Right lobe of liver (tissue), 6 donors: ENCODE measurements around the gene OPA1. TPM values are rescaled to one million over a fixed set of nuclear protein-coding genes. Genes with fewer than 3 reads are reported as not detected.
A peak's percentile ranks its signal among the peaks of the same experiment; 100 is the strongest.

Experiments
- ATAC-seq, 4 donors: fragments of 200-7000 bp; cut with Tn5 transposase; one replicate each; pipeline ENCODE4 v1.9.1; 2020; ENCODE audit warnings: mild to moderate bottlenecking in 4 of 4, moderate library complexity in 4 of 4
- DNase-seq, 3 donors: peaks; one replicate each; pipeline ENCODE4 v3.0.0-alpha.2; 2020
- H3K27ac ChIP-seq, 3 donors: fragments of 200-600 bp; one replicate each; pipeline ENCODE4 v1.8.0; 2022
- H3K27me3 ChIP-seq, 2 donors: fragments of 200-600 bp; one replicate each; pipeline ENCODE4 v1.8.0; 2022
- H3K36me3 ChIP-seq, 4 donors: fragments of 200-600 bp; sonication (generic) in 1 of 4; one replicate each; pipeline versions ENCODE4 v1.5.1 to v1.8.0; 2017 to 2022; ENCODE audit warnings: control low read depth in 1 of 4
- H3K4me1 ChIP-seq, 4 donors: fragments of 200-600 bp; sonication (generic) in 1 of 4; one replicate each; pipeline versions ENCODE4 v1.5.1 to v1.8.0; 2017 to 2022; ENCODE audit warnings: control low read depth in 1 of 4
- H3K4me3 ChIP-seq, 3 donors: fragments of 200-600 bp; one replicate each; pipeline ENCODE4 v1.8.0; 2022
- H3K9me3 ChIP-seq, 4 donors: fragments of 200-600 bp; sonication (generic) in 1 of 4; one replicate each; pipeline versions ENCODE4 v1.5.1 to v1.8.0; 2017 to 2022; ENCODE audit warnings: control low read depth in 1 of 4
- POLR2A ChIP-seq: fragments of 450-650 bp; IDR thresholded peaks from one replicate; pipeline ENCODE4 v1.6.1; 2017; ENCODE audit warnings: antibody characterized with exemption, mild to moderate bottlenecking
- WGBS: methylation state at CpG from one replicate; pipeline ENCODE4 v1.1.6; 2018; ENCODE audit warnings: low coverage, low lambda C conversion rate; ENCODE audit not compliant: insufficient coverage; ENCODE audit errors: missing lambda C conversion rate; 5-methylcytosine and 5-hydroxymethylcytosine counted together
- intact Hi-C, 2 donors: fragments of 100-400 bp; cut with DNase I; formaldehyde crosslinking; loops; one replicate each; pipeline versions ENCODE4 v1.11.2 to v1.14.1; 2022
- total RNA-seq, 6 experiments: library from RNA; depleted of rRNA in 2 of 6; stranded (reverse); fragments of >200 nt in 2 of 6; fragmentation: NEBNext Ultra II Directional in 3 of 6; extraction: Animal tissue kit (Norgen Biotek cat#: 25700) in 3 of 6; gene quantifications; one replicate each; pipeline versions ENCODE4 v1.1.0 to v1.2.4, GENCODE V29; 2016 to 2023
- TF ChIP-seq, protein P1 (sequence below), 4 donors: fragments of 200-600 bp in 3 of 4; fragments of 450-650 bp in 1 of 4; IDR thresholded peaks; one replicate each; pipeline versions ENCODE4 v1.5.1 to v1.8.0; 2016 to 2022; ENCODE audit warnings: antibody characterized with exemption in 4 of 4, mild to moderate bottlenecking in 2 of 4
- donor health status: DM: no; HTN: yes; CAD: no.
- donor health status: DM: no; HTN: no; CAD: no.
- donor health status: DM: no; HTN: no; CAD: no.
- donor health status: DM: no; HTN: yes; CAD: no.
- donor health status: DM: no; HTN: yes; CAD: no.

Gene OPA1
- total RNA-seq, 6 experiments from 2014 or later = 29.2 to 45.5 (median 31.6) TPM

GRCh38 chr3:193637831-193638230, 44.8 kb downstream of the OPA1 start:
- WGBS = 100% methylated on average over 3 of the region's 3 CpGs
- Histone ChIP-seq H3K27me3 (no peaks in the 10 kb centered on the region), H3K4me3 (no peak overlapping the region), H3K9me3 (no peaks in the 10 kb centered on the region), H3K4me1 (no peaks in the 10 kb centered on the region), H3K36me3 (peaks cover 0 to 16% (median 4%) of the 10 kb centered on the region in 4 donors), H3K27ac (no peak overlapping the region)
- no peak for DNase-seq
- TF ChIP-seq POLR2A = no peak
- TF ChIP-seq, protein P1, sequence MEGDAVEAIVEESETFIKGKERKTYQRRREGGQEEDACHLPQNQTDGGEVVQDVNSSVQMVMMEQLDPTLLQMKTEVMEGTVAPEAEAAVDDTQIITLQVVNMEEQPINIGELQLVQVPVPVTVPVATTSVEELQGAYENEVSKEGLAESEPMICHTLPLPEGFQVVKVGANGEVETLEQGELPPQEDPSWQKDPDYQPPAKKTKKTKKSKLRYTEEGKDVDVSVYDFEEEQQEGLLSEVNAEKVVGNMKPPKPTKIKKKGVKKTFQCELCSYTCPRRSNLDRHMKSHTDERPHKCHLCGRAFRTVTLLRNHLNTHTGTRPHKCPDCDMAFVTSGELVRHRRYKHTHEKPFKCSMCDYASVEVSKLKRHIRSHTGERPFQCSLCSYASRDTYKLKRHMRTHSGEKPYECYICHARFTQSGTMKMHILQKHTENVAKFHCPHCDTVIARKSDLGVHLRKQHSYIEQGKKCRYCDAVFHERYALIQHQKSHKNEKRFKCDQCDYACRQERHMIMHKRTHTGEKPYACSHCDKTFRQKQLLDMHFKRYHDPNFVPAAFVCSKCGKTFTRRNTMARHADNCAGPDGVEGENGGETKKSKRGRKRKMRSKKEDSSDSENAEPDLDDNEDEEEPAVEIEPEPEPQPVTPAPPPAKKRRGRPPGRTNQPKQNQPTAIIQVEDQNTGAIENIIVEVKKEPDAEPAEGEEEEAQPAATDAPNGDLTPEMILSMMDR (IDR thresholded peaks at IDR 0.05) = no peak
- intact Hi-C loops = no loop called here
- no peak for ATAC-seq

DNA sequence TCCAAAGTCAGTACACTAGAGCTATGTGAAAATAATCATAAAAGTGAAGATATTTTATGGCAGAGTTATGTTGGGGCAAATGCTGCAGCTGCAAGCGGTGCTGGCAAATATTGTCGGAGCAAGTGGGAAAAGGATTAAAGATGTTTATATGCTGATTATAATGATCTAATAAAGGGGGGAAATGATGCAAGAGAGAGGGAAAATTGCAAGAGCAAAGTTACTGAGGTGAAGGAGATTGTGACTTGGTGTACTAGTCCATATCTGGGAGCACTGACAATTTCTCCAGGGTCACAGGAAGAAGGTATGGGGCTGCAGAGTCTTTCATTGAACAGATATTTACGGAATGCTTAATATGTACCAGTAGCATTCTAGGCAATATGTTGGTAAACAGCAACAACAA, 45.8 kb downstream of the OPA1 start:
- Histone ChIP-seq H3K4me3 (no peak overlapping the region), H3K9me3 (no peaks in the 10 kb centered on the region), H3K4me1 (no peaks in the 10 kb centered on the region), H3K27ac (no peak overlapping the region), H3K36me3 (peaks cover 0 to 25% (median 4%) of the 10 kb centered on the region in 4 donors), H3K27me3 (no peaks in the 10 kb centered on the region)
- no peak for ATAC-seq
- TF ChIP-seq POLR2A = no peak
- TF ChIP-seq, protein P1 (IDR thresholded peaks at IDR 0.05) = no peak
- DNase-seq = no peak
- intact Hi-C loops = no loop called here
- WGBS = 97% methylated on average over 3 of the region's 3 CpGs

DNA sequence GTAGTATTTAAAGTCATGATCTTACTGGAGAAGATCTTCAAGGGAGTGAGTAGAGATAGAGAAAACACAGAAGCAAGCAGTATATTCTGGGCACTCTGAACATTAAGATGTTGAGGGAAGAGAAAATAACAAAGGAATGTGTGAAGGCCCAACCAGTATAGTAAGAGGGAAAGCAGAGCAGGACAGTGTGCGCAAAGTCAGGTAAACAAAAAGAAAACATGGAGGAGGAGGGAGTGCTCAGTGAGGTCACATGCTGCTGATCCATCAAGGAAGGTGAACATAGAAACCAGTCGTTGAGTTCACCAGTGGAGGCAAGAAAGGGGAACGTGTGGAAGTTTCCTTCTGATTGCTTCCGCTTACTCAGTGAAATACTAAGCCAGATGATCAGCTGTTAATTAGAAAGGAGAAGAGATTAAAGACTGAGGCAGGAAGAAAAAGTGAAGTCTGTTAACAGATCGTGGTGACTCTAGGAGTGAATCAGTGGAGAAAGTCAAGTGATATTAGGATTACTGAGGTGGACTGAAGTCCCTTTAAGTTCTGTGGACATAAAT, 47.2 kb downstream of the OPA1 start:
- ATAC-seq = peak in 3 of 4 donors; percentile 16 to 37 (median 29)
- WGBS = 75% methylated on average over 4 of the region's 5 CpGs
- no peak overlapping the region for H3K27ac ChIP-seq
- no peaks in the 10 kb centered on the region for H3K9me3 ChIP-seq
- no peaks in the 10 kb centered on the region for H3K4me1 ChIP-seq
- no peaks in the 10 kb centered on the region for H3K27me3 ChIP-seq
- no peak for DNase-seq
- no peak overlapping the region for H3K4me3 ChIP-seq
- intact Hi-C loops = no loop called here
- H3K36me3 ChIP-seq = peaks cover 0 to 34% (median 8%) of the 10 kb centered on the region in 4 donors
- TF ChIP-seq POLR2A = no peak
- TF ChIP-seq, protein P1 (IDR thresholded peaks at IDR 0.05) = no peak

- intact Hi-C loops = no loop called here
- WGBS = 96% methylated on average over 4 of the region's 4 CpGs
- peaks cover 0 to 36% (median 8%) of the 10 kb centered on the region in 4 donors for H3K36me3 ChIP-seq
These were observed 47.9 kb downstream of the OPA1 start for GRCh38 chr3:193640728-193641439.

More at GRCh38 chr3:193640728-193641439, 47.9 kb downstream of the OPA1 start:
- H3K27ac ChIP-seq = no peak overlapping the region
- DNase-seq (no peak), ATAC-seq (no peak)
- H3K27me3 ChIP-seq = no peaks in the 10 kb centered on the region
- no peaks in the 10 kb centered on the region for H3K9me3 ChIP-seq
- TF ChIP-seq, protein P1 (IDR thresholded peaks at IDR 0.05) = no peak
- TF ChIP-seq POLR2A = no peak
- no peaks in the 10 kb centered on the region for H3K4me1 ChIP-seq
- H3K4me3 ChIP-seq = no peak overlapping the region
